Cardiac septum (tissue), 1 donor: ENCODE measurements around the gene OSGIN1. TPM values are rescaled to one million over a fixed set of nuclear protein-coding genes. Genes with fewer than 3 reads are reported as not detected.
"Not testable (repeated sequence)": the region's sequence is repeated elsewhere in the genome, so short reads cannot be mapped to it uniquely, and the experiment has no call there.

ENCODE experiments used
- DNase-seq: peaks from one replicate; pipeline ENCODE4 v3.0.0-alpha.2; 2020; ENCODE audit warnings: low spot score
- intact Hi-C: fragments of 100-400 bp; cut with DNase I; formaldehyde crosslinking; loops from one replicate; pipeline ENCODE4 v1.14.0; 2022
- total RNA-seq: library from RNA; stranded (reverse); fragmentation: NEBNext Ultra II Directional; extraction: Animal tissue kit (Norgen Biotek cat#: 25700); gene quantifications from one replicate; pipeline ENCODE4 v1.2.1, GENCODE V29; 2021
- donor health status: DM: no; HTN: no; CAD: no.

Gene OSGIN1
- total RNA-seq, 1 donor from 2014 or later: 12.6 TPM

- no peak for DNase-seq
- intact Hi-C loops: no loop called here
Measured at GRCh38 chr16:83937922-83938885, 14.8 kb upstream of the OSGIN1 start.

DNA sequence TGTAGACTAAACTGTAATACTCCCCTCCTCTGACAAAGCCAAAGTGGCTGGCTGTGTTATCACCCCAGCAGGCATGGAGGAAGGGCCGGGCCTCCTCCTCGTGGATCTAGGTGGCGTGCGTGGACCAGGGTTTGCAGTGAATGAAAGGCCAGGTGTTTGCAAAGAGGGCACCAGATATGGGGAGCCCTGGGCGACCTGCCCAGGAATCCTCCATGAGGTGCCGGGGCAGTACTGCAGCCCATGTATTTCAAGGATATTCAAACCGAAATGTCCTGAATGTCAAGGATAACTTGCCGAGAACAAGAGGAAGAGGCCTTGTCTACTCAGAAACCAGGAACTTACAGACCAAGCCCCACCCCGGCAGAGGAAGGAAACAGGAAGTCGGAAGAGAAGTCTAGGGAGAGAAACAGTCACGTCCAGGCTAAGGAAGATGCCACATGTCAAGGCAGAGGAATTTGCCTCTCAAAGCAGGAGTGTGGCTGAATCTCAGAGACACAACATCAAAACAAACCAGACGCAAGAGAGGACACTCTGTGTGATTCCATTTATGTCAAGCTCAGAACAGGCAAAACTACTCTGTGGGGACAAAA lies 13.7 kb upstream of the OSGIN1 start:
- intact Hi-C loops: no loop called here
- no peak for DNase-seq

DNA sequence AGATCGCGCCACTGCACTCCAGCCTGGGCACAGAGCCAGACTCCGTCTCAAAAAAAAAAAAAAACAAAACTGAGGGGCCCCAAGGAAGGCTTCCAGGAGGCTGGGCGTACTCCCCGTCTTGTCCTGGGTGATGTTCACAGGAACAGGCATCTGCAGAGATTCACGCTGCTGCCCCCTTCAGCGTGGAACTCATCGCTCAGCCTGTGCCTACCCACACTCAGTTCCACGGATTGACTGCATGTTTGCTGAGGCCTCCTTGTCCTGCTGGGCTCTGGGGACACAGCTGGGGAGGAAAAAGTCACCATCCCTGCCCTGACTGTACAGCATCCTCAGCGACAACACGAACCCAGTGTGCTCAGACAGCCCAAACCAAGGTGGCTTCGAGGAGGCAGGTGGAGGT lies 12.9 kb upstream of the OSGIN1 start:
- no peak for DNase-seq
- intact Hi-C loops: no loop called here

- no peak for DNase-seq
- intact Hi-C loops: no loop called here
Measured at GRCh38 chr16:83940630-83941378, 12.2 kb upstream of the OSGIN1 start.

GRCh38 chr16:83941546-83941945 lies 11.5 kb upstream of the OSGIN1 start:
- DNase-seq, intact Hi-C loops: not testable (repeated sequence)

DNA sequence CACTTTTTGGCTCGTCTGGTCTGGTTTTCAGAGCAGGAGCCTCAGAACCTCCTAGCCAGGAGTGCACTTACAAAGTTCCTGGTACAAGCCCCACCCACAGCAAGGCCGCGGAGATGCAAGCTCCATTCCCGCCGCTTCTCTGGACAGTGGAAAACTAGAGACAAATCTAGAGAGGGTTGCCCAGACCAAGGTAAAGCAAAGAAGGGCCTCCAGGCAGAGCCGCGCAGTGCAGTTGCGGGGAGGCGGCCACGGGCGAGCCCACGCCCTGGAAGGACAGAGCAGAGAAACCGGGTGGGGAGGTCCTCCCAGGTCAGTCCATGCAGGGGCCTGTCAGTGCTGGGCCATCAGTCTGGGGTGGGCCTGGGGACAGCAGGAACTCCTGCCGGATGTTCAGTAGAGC lies 11.0 kb upstream of the OSGIN1 start:
- intact Hi-C loops: no loop called here
- no peak for DNase-seq

- intact Hi-C loops: no loop called here
Measured at GRCh38 chr16:83942815-83943515, 10.1 kb upstream of the OSGIN1 start.

GRCh38 chr16:83943516-83944050 lies 9.5 kb upstream of the OSGIN1 start:
- DNase-seq: no peak
- intact Hi-C loops: no loop called here

More at GRCh38 chr16:83942815-83943515, 10.1 kb upstream of the OSGIN1 start:
- DNase-seq: no peak

GRCh38 chr16:83945587-83945986 lies 7.5 kb upstream of the OSGIN1 start:
- DNase-seq: no peak
- intact Hi-C loops: no loop called here

DNA sequence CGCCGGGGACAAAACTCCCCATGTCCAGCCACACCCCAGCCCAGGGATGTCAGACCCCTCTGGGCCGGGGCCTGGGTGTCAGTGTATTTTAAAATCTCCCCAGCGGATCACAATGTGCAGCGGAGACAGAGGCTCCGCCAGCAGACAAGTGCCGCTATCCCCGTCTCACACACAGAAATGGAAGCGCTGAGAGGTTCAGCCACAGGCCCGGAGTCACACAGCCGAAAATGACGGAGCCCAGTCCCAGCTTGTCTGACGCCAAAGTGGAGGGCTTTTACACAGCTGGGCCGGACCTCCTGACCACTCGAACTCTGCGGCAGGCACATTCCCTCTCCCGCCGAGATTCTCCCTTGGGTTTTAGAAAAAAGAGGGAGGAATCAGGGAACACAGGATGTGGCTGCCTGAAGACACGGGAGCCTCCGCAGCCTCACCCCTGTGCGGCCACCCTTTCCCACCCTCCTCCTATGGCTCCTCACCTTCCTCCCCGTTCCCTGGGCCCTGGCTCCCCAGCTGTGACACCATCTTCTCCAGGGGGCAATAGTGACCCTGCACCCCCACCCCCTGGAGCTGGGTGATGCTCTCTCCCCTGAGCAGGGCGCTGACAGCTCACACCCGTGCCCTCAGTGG lies 6.8 kb upstream of the OSGIN1 start:
- intact Hi-C loops: no loop called here
- no peak for DNase-seq

DNA sequence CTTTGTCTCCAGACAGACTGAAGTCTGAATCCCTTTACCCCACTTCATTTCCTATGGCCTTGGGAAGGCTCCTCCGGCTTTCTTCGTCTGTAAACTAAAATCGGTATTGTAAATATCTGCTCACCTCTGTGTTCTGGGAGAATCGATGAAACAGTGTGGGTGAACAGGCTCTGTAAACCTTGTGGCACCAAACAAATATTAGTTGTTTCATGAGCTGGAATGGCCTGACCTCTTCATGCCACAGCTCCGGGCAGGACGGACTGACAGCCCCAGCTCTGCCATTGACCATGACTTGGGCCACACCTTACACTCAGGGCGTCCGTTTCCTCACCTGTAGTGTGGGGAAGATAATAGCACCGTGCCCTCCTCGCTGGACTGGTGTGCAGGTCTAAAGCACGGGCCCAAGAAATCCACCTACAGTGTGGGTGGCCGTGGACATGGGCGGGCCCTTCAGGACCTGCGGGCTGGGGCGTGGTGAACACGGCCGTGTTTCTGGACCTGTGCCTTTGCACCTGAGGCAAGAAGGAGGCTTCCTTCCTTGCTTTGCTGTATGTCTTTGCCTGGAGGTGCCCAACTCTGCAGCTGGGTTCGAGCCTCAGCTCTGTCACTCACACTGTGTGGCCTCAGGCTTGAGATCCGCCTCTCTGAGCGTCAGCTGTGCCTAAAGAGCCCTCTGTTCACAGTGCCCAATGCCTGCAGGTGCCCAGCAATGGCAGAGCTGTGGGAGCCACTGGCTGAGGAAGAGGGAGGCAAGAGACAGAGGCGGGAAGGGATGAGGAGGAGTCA lies 6.1 kb upstream of the OSGIN1 start:
- no peak for DNase-seq
- intact Hi-C loops: no loop called here

- intact Hi-C loops: no loop called here
- DNase-seq: no peak
Measured at GRCh38 chr16:83947642-83948234, 5.3 kb upstream of the OSGIN1 start.

DNA sequence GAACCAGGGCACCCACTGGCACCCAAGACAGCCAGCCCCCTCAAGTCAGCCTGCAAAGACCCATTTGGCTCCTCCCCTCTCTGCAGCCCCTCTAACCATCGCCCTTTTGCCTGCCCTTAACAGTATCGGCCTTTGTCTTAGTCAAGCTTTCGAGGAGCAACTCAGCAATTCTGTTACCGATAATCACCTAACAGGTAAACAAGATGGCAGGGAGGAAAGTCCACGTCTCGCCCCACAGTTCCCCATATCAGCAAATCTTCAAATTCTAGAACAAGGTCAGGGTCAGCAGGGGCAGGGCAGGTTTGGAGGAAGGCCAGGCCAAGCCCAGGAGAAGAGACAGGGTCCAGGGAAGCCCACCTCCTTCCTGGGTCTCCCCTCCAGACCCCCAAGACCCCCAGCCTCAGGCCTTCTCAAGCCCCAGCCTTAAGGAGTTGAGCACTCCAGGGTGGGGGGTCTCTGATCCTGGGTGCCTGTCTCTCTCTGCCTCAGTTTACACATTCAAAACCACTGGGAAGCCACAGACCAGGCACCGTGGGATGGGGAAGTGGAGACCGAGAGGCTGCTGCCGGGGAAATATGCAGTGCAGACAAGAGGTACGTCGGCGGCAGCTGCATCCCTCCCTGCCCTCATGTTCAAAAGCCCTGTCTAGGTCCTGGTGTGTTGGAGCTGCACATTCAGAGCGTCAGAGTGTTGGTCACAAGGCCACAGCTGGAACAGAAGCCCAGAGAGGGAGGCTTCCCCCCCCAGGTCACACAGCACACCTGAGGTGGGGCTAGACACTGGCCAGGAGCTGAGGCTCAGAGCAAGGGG lies 3.9 kb upstream of the OSGIN1 start:
- intact Hi-C loops: no loop called here
- no peak for DNase-seq

- intact Hi-C loops: loop anchor here (10.0 kb wide), 1 partner anchor 125 kb away; no protein-coding TSS in a partner anchor
- DNase-seq: no peak
Measured at GRCh38 chr16:83949724-83950001, 3.4 kb upstream of the OSGIN1 start.

DNA sequence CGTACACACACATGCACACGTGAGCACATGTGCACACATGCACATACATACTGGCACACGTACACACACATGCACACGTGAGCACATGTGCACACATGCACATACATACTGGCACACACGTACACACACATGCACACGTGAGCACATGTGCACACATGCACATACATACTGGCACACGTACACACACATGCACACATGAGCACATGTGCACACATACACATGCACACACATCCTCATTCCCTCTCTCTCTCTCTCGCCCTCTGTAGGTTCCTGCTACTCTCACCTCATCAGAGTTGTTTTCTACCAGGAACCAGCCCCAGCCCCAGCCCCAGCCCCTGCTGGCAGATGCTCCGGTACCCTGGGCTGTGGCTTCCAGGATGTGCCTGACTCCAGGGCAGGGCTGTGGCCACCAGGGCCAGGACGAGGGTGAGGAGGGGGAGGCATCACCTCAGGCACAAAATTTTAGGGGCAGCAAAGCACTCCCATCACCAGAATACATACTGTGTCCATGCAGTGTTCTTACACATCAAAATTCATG lies 2.1 kb upstream of the OSGIN1 start:
- DNase-seq: not testable (repeated sequence)
- intact Hi-C loops: loop anchor here (10.0 kb wide), 1 partner anchor 126 kb away; no protein-coding TSS in a partner anchor

GRCh38 chr16:83951544-83951943 lies 1.5 kb upstream of the OSGIN1 start:
- intact Hi-C loops: loop anchor here (10.0 kb wide), 1 partner anchor 127 kb away; no protein-coding TSS in a partner anchor
- no peak for DNase-seq

- intact Hi-C loops: loop anchor here (2.0 to 10.0 kb wide), 2 partner anchors 50 to 128 kb away; no protein-coding TSS in a partner anchor
- DNase-seq: no peak
Measured at GRCh38 chr16:83952587-83952939, 477 bp upstream of the OSGIN1 start.
